Activated effector memory CD4-positive, alpha-beta T cell treated with Interleukin-2 at 50 U/mL for 16 hours (primary cell): ENCODE results near the gene TMEM108.

Source experiments
- DNase-seq: peaks from one replicate; pipeline ENCODE4 v3.0.0-alpha.2; 2020

The TMEM108 gene

GRCh38 chr3:133168025-133168401 is 129.8 kb downstream of the TMEM108 start:
- no peak for DNase-seq

GRCh38 chr3:133169331-133170068 is 131.3 kb downstream of the TMEM108 start:
- no peak for DNase-seq

GRCh38 chr3:133171831-133172230 is 133.6 kb downstream of the TMEM108 start:
- DNase-seq = no peak

- no peak for DNase-seq
These were observed 143.4 kb downstream of the TMEM108 start for GRCh38 chr3:133181392-133182150.

GRCh38 chr3:133187870-133188379 is 149.7 kb downstream of the TMEM108 start:
- DNase-seq = no peak

- DNase-seq = no peak
These were observed 150.8 kb downstream of the TMEM108 start for GRCh38 chr3:133188996-133189395.

- no peak for DNase-seq
These were observed 151.7 kb downstream of the TMEM108 start for GRCh38 chr3:133189893-133190292.

- DNase-seq = no peak
These were observed 153.6 kb downstream of the TMEM108 start for GRCh38 chr3:133191818-133192217.

GRCh38 chr3:133192363-133192945 is 154.3 kb downstream of the TMEM108 start:
- no peak for DNase-seq

- DNase-seq = no peak
These were observed 154.8 kb downstream of the TMEM108 start for GRCh38 chr3:133192967-133193366.

GRCh38 chr3:133196527-133196926 is 158.3 kb downstream of the TMEM108 start:
- no peak for DNase-seq

- no peak for DNase-seq
These were observed 159.4 kb downstream of the TMEM108 start for GRCh38 chr3:133197619-133198018.

- DNase-seq = no peak
These were observed 168.7 kb downstream of the TMEM108 start for GRCh38 chr3:133206921-133207320.

GRCh38 chr3:133208184-133208583 is 170.0 kb downstream of the TMEM108 start:
- DNase-seq = no peak

- DNase-seq = no peak
These were observed 171.8 kb downstream of the TMEM108 start for GRCh38 chr3:133209871-133210550.

- DNase-seq = no peak
These were observed 172.5 kb downstream of the TMEM108 start for GRCh38 chr3:133210656-133211055.

GRCh38 chr3:133211449-133211848 is 173.3 kb downstream of the TMEM108 start:
- no peak for DNase-seq

- no peak for DNase-seq
These were observed 173.7 kb downstream of the TMEM108 start for GRCh38 chr3:133211856-133212255.

GRCh38 chr3:133213937-133214336 is 175.7 kb downstream of the TMEM108 start:
- no peak for DNase-seq

GRCh38 chr3:133227813-133228212 is 189.6 kb downstream of the TMEM108 start:
- DNase-seq = no peak

GRCh38 chr3:133230195-133230594 is 192.0 kb downstream of the TMEM108 start:
- DNase-seq = no peak

GRCh38 chr3:133236901-133237300 is 198.7 kb downstream of the TMEM108 start:
- no peak for DNase-seq

- DNase-seq = no peak
These were observed 199.2 kb downstream of the TMEM108 start for GRCh38 chr3:133237380-133237779.
